Endothelial cell of umbilical vein (primary cell): Measurements from ENCODE around the gene DIO1. TPM values are rescaled to one million over a fixed set of nuclear protein-coding genes. Genes with fewer than 3 reads are reported as not detected.
"Not testable (repeated sequence)": the region's sequence is repeated elsewhere in the genome, so short reads cannot be mapped to it uniquely, and the experiment has no call there.

Experiments used
- BruUV-seq: library from RNA; stranded (reverse); fragments of 400-500 nt; replicated peaks from 2 replicates; lab custom pipeline; 2021; lab: Mats Ljungman, UMichigan
- CTCF ChIA-PET: fragments of 300-600, 350-600 bp; sonication (Branson Sonifier 250); formaldehyde crosslinking; loops from one replicate; lab custom pipeline; 2021; ENCODE audit warnings: antibody characterized with exemption, inconsistent platforms; lab: Charles Lee
- POLR2A ChIA-PET: fragments of 300-600, 350-600 bp; sonication (Branson Sonifier 250); formaldehyde crosslinking; loops from one replicate; lab custom pipeline; 2021; ENCODE audit warnings: antibody characterized with exemption, inconsistent platforms; lab: Charles Lee
- DNase-seq: peaks from one replicate; pipeline ENCODE4 v3.0.0-alpha.2; 2011; ENCODE audit warnings: low read depth, low spot score
- FAIRE-seq: peaks from 2 replicates; lab custom pipeline; 2011; peaks lifted over from hg19 to GRCh38; lab: Jason Lieb, UNC
- H2AFZ ChIP-seq: 2 replicates; pipeline ENCODE4 v1.6.0; 2012; ENCODE audit warnings: low read depth, low read length, control low read depth, inconsistent platforms
- H3K27ac ChIP-seq: 2 replicates; pipeline ENCODE4 v1.5.1; 2011; ENCODE audit warnings: low read depth, mild to moderate bottlenecking, control low read depth, low read length, moderate library complexity; ENCODE audit not compliant: insufficient read depth
- H3K27me3 ChIP-seq, 2 experiments: 2 replicates each; pipeline versions ENCODE4 v1.6.0 to v1.6.1; 2011; ENCODE audit warnings: low read length in 2 of 2, mixed read lengths in 1 of 2; ENCODE audit not compliant: control insufficient read depth in 2 of 2, insufficient read depth in 2 of 2
- H3K36me3 ChIP-seq, 2 experiments: 2 replicates in 1 of 2; 3 replicates in 1 of 2; pipeline ENCODE4 v1.5.1; 2011; ENCODE audit warnings: low read length in 2 of 2, mild to moderate bottlenecking in 1 of 2, moderate library complexity in 1 of 2; ENCODE audit not compliant: control insufficient read depth in 2 of 2, insufficient read depth in 2 of 2; ENCODE audit errors: extremely low read depth in 1 of 2
- H3K4me1 ChIP-seq: 3 replicates; pipeline ENCODE4 v1.5.1; 2011; ENCODE audit warnings: mild to moderate bottlenecking, low read length; ENCODE audit not compliant: control insufficient read depth, insufficient read depth; ENCODE audit errors: extremely low read depth
- H3K4me2 ChIP-seq: 2 replicates; pipeline ENCODE4 v1.6.1; 2011; ENCODE audit warnings: low read length, control low read depth, mixed read lengths; ENCODE audit not compliant: insufficient read depth
- H3K4me3 ChIP-seq, 3 experiments: fragments of 200-600 bp in 1 of 3; sonication (generic), shearing (Covaris generic) in 1 of 3; replicated peaks in 1 of 3; 2 replicates each; pipeline ENCODE4 v1.5.1; 2011 to 2016; ENCODE audit warnings: control low read depth in 3 of 3, low read length in 3 of 3, mild to moderate bottlenecking in 2 of 3, inconsistent platforms in 1 of 3, low read depth in 1 of 3, moderate library complexity in 1 of 3; ENCODE audit not compliant: insufficient read depth in 1 of 3
- H3K79me2 ChIP-seq: 2 replicates; pipeline ENCODE4 v1.6.0; 2012; ENCODE audit warnings: low read length, inconsistent platforms; ENCODE audit not compliant: control insufficient read depth, insufficient read depth
- H3K9ac ChIP-seq: replicated peaks from 2 replicates; pipeline ENCODE3; 2011; ENCODE audit warnings: low read length, control low read depth; ENCODE audit not compliant: insufficient read depth; ENCODE audit errors: extremely low read depth
- H3K9me1 ChIP-seq: replicated peaks from 3 replicates; pipeline ENCODE4 v1.6.0; 2011; ENCODE audit warnings: mild to moderate bottlenecking, low read length; ENCODE audit not compliant: control insufficient read depth, insufficient read depth; ENCODE audit errors: extremely low read depth
- H3K9me3 ChIP-seq: replicated peaks from 2 replicates; pipeline ENCODE4 v1.5.1; 2012; ENCODE audit warnings: low read length, inconsistent platforms; ENCODE audit not compliant: control insufficient read depth, insufficient read depth
- H4K20me1 ChIP-seq: replicated peaks from 2 replicates; pipeline ENCODE3; 2011; ENCODE audit warnings: mild to moderate bottlenecking, low read length; ENCODE audit not compliant: control insufficient read depth, insufficient read depth; ENCODE audit errors: extremely low read depth
- MYC ChIP-seq: IDR thresholded peaks from one replicate; pipeline ENCODE4 v1.6.1; 2011; ENCODE audit warnings: mild to moderate bottlenecking, low read depth, low read length
- dilution Hi-C: fragments of 300-500 bp; cut with MboI; formaldehyde crosslinking; loops from one replicate; pipeline ENCODE4 v1.15.0; 2019; ENCODE audit warnings: low sequenced_read_pairs; ENCODE audit not compliant: extremely low pct_ligation_motif_present
- intact Hi-C: fragments of 100-400 bp; cut with micrococcal nuclease; formaldehyde crosslinking; loops from one replicate; pipeline ENCODE4 v1.10.0; 2022
- polyA plus RNA-seq, 4 experiments: library from polyadenylated mRNA; depleted of rRNA in 3 of 4; stranded (reverse) in 3 of 4; unstranded in 1 of 4; fragments of >200 nt; gene quantifications; 2 replicates each; pipeline versions ENCODE4 v1.2.1 to v1.2.3, GENCODE V29; 2011 to 2012; ENCODE audit warnings: missing spikeins in 1 of 4
- total RNA-seq: library from RNA; stranded (reverse); gene quantifications from 2 replicates; pipeline ENCODE4 v1.2.3, GENCODE V29; 2021
- TF ChIP-seq, protein P1 (sequence below), 2 donors: IDR thresholded peaks; 1 replicate in 1 of 2; 2 replicates in 1 of 2; pipeline ENCODE4 v1.5.1; 2011; ENCODE audit warnings: low read length in 2 of 2, mild to moderate bottlenecking in 2 of 2, moderate library complexity in 2 of 2, control low read depth in 1 of 2, inconsistent platforms in 1 of 2, low read depth in 1 of 2; ENCODE audit not compliant: insufficient read depth in 1 of 2; ENCODE audit errors: extremely low read depth in 1 of 2

Gene DIO1
- total and polyA plus RNA-seq, 2 donors (not counting 3 experiments of a cell fraction or from before 2014, with no cell fraction given) = not detected

DNA sequence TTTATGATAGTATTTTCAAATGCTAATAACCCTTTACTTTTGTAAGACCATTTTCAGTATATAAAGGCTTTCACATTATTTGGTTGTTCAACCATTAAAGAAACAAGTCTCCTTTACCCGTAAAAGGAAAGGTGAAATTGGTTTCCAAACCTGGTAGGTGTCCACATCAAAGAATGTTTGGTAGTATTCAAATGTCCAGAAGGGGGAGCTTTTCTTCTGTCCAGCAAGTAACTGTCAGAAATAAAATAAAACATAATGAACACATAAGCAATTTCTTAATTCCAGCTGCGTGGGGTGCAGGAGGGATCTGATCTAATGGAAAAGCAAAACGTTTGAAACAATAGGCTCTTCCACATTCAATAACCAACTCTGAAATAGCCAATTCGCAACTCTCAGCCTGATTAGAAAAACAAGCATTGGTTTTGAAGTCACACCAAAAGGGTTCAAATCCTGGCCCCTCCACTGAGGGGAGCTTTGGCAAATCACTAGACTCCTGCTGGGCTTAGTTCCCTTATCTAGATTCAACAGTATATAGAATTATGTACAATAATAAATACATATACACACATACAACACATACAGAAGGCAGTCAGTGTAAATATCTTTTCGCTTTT is 15.4 kb upstream of the DIO1 start:
- no peaks in the 10 kb centered on the region for H3K27me3 ChIP-seq
- dilution Hi-C loops = no loop called here
- H2AFZ ChIP-seq = no peak overlapping the region
- H3K27ac ChIP-seq = no peak overlapping the region
- TF ChIP-seq MYC = no peak
- TF ChIP-seq, protein P1, sequence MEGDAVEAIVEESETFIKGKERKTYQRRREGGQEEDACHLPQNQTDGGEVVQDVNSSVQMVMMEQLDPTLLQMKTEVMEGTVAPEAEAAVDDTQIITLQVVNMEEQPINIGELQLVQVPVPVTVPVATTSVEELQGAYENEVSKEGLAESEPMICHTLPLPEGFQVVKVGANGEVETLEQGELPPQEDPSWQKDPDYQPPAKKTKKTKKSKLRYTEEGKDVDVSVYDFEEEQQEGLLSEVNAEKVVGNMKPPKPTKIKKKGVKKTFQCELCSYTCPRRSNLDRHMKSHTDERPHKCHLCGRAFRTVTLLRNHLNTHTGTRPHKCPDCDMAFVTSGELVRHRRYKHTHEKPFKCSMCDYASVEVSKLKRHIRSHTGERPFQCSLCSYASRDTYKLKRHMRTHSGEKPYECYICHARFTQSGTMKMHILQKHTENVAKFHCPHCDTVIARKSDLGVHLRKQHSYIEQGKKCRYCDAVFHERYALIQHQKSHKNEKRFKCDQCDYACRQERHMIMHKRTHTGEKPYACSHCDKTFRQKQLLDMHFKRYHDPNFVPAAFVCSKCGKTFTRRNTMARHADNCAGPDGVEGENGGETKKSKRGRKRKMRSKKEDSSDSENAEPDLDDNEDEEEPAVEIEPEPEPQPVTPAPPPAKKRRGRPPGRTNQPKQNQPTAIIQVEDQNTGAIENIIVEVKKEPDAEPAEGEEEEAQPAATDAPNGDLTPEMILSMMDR (IDR thresholded peaks at IDR 0.05; ENCODE audit: extremely low read depth in 1 of 2, insufficient read depth in 1 of 2, low read depth in 1 of 2, low read length in 2 of 2) = peak; percentile 43 to 55
- H3K79me2 ChIP-seq = no peaks in the 10 kb centered on the region
- no peak overlapping the region for H3K4me3 ChIP-seq
- FAIRE-seq (peak; percentile 44), DNase-seq (peak; percentile 58)
- intact Hi-C loops = loop anchor here (1.0 kb wide), 2 partner anchors 71 to 932 kb away; no protein-coding TSS in a partner anchor
- no TSS peak for BruUV-seq
- peaks cover 0 to 4% of the 10 kb centered on the region in 2 experiments for H3K36me3 ChIP-seq
- H3K9ac ChIP-seq = no peak overlapping the region
- CTCF ChIA-PET = interaction anchor here (0.6 to 2.7 kb wide), 38 partner anchors 8 to 932 kb away, joined by 3 to 63 read pairs (median 6); partner anchors contain the start of genes IFT25, LRRC42, TMEM59 and YIPF1
- no peaks in the 10 kb centered on the region for H3K9me1 ChIP-seq
- no peaks in the 10 kb centered on the region for H3K9me3 ChIP-seq
- H3K4me2 ChIP-seq = no peak overlapping the region
- no peaks in the 10 kb centered on the region for H4K20me1 ChIP-seq
- H3K4me1 ChIP-seq = no peaks in the 10 kb centered on the region
- POLR2A ChIA-PET = interaction anchor here (0.6 to 0.7 kb wide), 2 partner anchors 61 to 166 kb away, joined by 3 read pairs; no protein-coding TSS in a partner anchor

DNA sequence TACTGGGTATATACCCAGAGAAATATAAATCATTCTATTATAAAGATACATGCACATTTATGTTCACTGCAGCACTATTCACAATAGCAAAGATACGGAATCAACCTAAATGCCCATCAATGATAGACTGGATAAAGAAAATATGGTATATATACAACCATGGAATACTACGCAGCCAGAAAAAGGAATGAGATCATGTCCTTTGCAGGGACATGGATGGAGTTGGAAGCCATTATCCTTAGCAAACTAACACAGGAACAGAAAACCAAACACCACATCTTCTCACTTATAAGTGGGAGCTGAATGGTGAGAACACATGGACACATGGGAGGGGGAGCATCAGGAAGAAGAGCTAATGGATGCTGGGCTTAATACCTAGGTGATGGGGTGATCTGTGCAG is 12.1 kb upstream of the DIO1 start:
- DNase-seq, dilution Hi-C loops, H3K9ac ChIP-seq, H4K20me1 ChIP-seq, H3K27ac ChIP-seq, H3K9me1 ChIP-seq, POLR2A ChIA-PET, BruUV-seq, H3K79me2 ChIP-seq, FAIRE-seq, H2AFZ ChIP-seq, H3K9me3 ChIP-seq, intact Hi-C loops, H3K4me1 ChIP-seq, H3K27me3 ChIP-seq, H3K36me3 ChIP-seq, H3K4me3 ChIP-seq, H3K4me2 ChIP-seq: not testable (repeated sequence)
- CTCF ChIA-PET = interaction anchor here (1.0 kb wide), 1 partner anchor 78 kb away, joined by 3 read pairs; no protein-coding TSS in a partner anchor

DNA sequence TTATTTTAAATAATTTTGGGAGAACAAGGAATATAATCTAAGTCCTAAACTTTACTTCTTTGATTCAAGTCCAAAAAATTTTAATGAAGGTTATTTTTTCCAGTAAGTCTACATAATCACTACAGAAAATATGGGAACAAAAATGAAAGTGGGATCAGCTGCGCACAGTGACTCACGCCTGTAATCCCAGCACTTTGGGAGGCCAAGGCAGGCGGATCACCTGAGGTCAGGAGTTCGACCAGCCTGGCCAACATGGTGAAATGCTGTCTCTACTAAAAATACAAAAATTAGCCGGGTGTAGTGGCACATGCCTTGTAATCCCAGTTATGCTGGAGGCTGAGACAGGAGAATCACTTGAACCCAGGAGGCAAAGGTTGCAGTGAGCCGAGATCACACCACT is 10.4 kb upstream of the DIO1 start:
- H3K9ac ChIP-seq, H3K9me1 ChIP-seq, H3K27ac ChIP-seq, H3K79me2 ChIP-seq, H3K4me1 ChIP-seq, H3K27me3 ChIP-seq, DNase-seq, H3K9me3 ChIP-seq, BruUV-seq, dilution Hi-C loops, POLR2A ChIA-PET, H4K20me1 ChIP-seq, H3K4me3 ChIP-seq, H3K4me2 ChIP-seq, H2AFZ ChIP-seq, intact Hi-C loops, FAIRE-seq, H3K36me3 ChIP-seq: not testable (repeated sequence)
- CTCF ChIA-PET = interaction anchor here (1.3 kb wide), 1 partner anchor 23 kb away, joined by 5 read pairs; no protein-coding TSS in a partner anchor
